DND-41 (cell line): Measurements from ENCODE around the gene DOCK8.

Source experiments
- ATAC-seq: fragments of 200-7000 bp; cut with Tn5 transposase; 3 replicates; pipeline ENCODE4 v1.9.1; 2021; ENCODE audit warnings: low read depth; ENCODE audit not compliant: insufficient read depth
- DNase-seq: peaks from one replicate; pipeline ENCODE4 v3.0.0-alpha.2; 2020
- H2AFZ ChIP-seq: 2 replicates; pipeline ENCODE4 v1.6.0; 2012; ENCODE audit warnings: low read depth, low read length
- H3K27ac ChIP-seq: 2 replicates; pipeline ENCODE4 v1.5.1; 2012; ENCODE audit warnings: low read length, inconsistent platforms
- H3K27me3 ChIP-seq: fragments of 200-600 bp; sonication (generic); 2 replicates; pipeline ENCODE4 v1.6.0; 2012; ENCODE audit warnings: low read length, mild to moderate bottlenecking, inconsistent platforms; ENCODE audit not compliant: insufficient read depth, poor library complexity
- H3K36me3 ChIP-seq: 2 replicates; pipeline ENCODE4 v1.5.1; 2012; ENCODE audit warnings: low read length, inconsistent platforms; ENCODE audit not compliant: insufficient read depth
- H3K4me1 ChIP-seq: 2 replicates; pipeline ENCODE4 v1.5.1; 2012; ENCODE audit warnings: mild to moderate bottlenecking, low read length; ENCODE audit not compliant: insufficient read depth
- H3K4me2 ChIP-seq: 2 replicates; pipeline ENCODE4 v1.6.0; 2012; ENCODE audit warnings: mild to moderate bottlenecking, moderate library complexity, low read length, inconsistent platforms; ENCODE audit not compliant: insufficient read depth
- H3K4me3 ChIP-seq, 2 experiments: fragments of 200-600 bp in 1 of 2; shearing (Covaris generic) in 1 of 2; 2 replicates each; pipeline ENCODE4 v1.5.1; 2012 to 2016; ENCODE audit warnings: inconsistent platforms in 2 of 2, low read length in 2 of 2, mild to moderate bottlenecking in 2 of 2, low read depth in 1 of 2, moderate library complexity in 1 of 2
- H3K79me2 ChIP-seq: 2 replicates; pipeline ENCODE4 v1.6.0; 2012; ENCODE audit warnings: low read length, inconsistent platforms; ENCODE audit not compliant: insufficient read depth
- H3K9ac ChIP-seq: 2 replicates; pipeline ENCODE4 v1.6.0; 2012; ENCODE audit warnings: low read depth, mild to moderate bottlenecking, inconsistent platforms, low read length, moderate library complexity
- H3K9me3 ChIP-seq: 2 replicates; pipeline ENCODE4 v1.5.1; 2012; ENCODE audit warnings: low read length, moderate library complexity, mild to moderate bottlenecking, inconsistent platforms; ENCODE audit not compliant: insufficient read depth, severe bottlenecking
- H4K20me1 ChIP-seq: 2 replicates; pipeline ENCODE4 v1.6.0; 2012; ENCODE audit warnings: low read length; ENCODE audit not compliant: insufficient read depth
- CTCF ChIP-seq: IDR thresholded peaks from 2 replicates; pipeline ENCODE4 v1.5.1; 2012; ENCODE audit warnings: borderline replicate concordance, low read length, moderate library complexity, mild to moderate bottlenecking; ENCODE audit not compliant: poor library complexity, severe bottlenecking; ENCODE audit errors: extremely low read depth
- EZH2 ChIP-seq: IDR thresholded peaks from 3 replicates; pipeline ENCODE4 v1.6.1; 2012; ENCODE audit warnings: borderline replicate concordance, low read depth, mild to moderate bottlenecking, moderate library complexity, low read length, inconsistent platforms; ENCODE audit not compliant: severe bottlenecking

DOCK8 gene

DNA sequence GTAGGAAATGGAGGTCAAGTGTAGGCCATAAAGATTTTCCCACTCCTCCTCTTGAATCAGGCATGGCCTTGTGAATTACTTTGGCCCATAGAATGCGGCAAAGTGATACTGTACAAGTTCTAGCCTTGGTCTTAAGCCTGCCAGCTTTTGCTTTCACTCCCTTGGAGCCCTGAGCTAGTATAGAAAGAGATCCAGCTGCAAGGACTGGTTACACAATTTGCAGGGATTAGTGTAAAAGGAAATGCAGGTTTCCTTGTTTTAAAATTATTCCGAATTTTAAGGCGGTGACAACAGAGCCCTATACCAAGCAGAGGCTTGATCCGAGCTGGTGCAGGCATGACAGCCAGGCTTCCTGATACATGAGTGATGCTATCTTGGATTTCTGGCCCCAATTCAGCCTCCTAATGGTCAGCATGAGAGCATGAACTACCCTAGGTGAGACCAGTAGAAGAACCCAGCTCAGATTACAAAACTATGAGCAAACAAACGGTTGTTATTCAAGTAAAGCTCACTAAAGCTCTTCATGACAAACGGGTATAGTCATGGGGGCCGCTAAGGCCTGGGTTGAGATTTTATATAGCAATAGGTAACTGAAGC lies 257.9 kb downstream of the DOCK8 start:
- DNase-seq (no peak), ATAC-seq (no peak)
- H2AFZ ChIP-seq, result no peak overlapping the region
- H4K20me1 ChIP-seq, result no peaks in the 10 kb centered on the region
- H3K27ac ChIP-seq, result no peak overlapping the region
- H3K36me3 ChIP-seq, result no peaks in the 10 kb centered on the region
- no peaks in the 10 kb centered on the region for H3K79me2 ChIP-seq
- TF ChIP-seq CTCF (no peak), EZH2 (no peak)
- peaks cover 27% of the 10 kb centered on the region for H3K4me1 ChIP-seq
- H3K27me3 ChIP-seq, result no peaks in the 10 kb centered on the region
- H3K9ac ChIP-seq, result no peak overlapping the region
- no peak overlapping the region for H3K4me2 ChIP-seq
- H3K4me3 ChIP-seq, result no peak overlapping the region
- no peaks in the 10 kb centered on the region for H3K9me3 ChIP-seq

DNA sequence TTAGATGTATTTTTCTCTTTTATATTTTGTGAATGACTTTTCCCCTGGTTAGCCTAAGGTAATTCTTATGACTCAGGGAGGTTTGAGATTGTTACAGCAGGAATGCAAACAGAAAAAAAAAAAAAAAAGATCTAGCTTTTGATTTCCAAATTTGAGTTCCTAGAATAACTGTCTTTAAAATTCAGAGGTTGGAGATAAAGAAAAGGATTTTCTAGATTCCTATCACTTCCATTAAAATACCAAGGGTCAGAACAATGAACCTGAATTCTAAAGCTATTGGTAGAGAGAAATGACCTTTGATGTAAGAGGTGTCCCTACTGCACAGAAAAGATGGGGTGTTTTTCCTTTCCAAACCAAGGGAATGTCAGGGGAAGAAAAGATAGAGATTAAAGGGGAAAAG lies 262.5 kb downstream of the DOCK8 start:
- Histone ChIP-seq H3K27me3 (no peaks in the 10 kb centered on the region), H3K4me3 (no peak overlapping the region), H3K79me2 (no peaks in the 10 kb centered on the region), H3K9ac (no peak overlapping the region), H3K9me3 (no peaks in the 10 kb centered on the region), H3K36me3 (no peaks in the 10 kb centered on the region), H3K4me1 (no peaks in the 10 kb centered on the region), H4K20me1 (no peaks in the 10 kb centered on the region), H3K27ac (no peak overlapping the region), H3K4me2 (no peak overlapping the region), H2AFZ (no peak overlapping the region)
- TF ChIP-seq EZH2, result no peak
- no peak for TF ChIP-seq CTCF
- DNase-seq (no peak), ATAC-seq (no peak)

DNA sequence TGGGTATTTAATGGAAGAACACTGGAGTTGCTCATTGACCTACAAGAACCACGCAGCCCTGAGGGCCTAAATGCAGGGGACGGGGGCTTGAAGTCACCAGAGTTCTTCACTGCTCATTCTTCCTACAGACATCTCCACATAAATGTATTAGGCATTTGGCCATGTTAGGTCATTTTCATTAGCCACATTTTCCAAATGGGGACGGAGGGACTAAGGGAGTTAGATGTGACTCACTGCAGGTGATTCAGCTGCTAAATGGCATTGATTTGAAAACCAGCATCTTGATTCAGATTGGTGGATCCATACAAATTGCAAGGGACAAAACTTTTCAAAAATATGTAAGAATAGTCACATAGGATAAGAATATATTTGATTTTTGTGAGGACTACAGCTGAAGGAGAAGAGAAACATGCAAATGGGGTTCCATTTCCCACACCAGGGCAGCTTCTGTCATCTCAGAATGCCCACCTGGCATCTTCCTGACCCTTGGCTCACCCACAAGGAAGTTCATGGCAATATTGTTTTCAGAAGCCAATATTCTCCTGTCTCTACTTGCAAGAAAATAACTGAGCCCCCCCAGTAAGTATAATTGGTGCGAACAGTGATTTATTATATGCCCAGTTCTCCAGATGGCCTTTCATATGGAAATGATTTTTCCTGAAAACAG lies 264.8 kb downstream of the DOCK8 start:
- H2AFZ ChIP-seq, result no peak overlapping the region

More for the DNA sequence above, 264.8 kb downstream of the DOCK8 start:
- ATAC-seq (no peak), DNase-seq (no peak)
- no peak for TF ChIP-seq CTCF
- TF ChIP-seq EZH2, result no peak
- Histone ChIP-seq H3K36me3 (no peaks in the 10 kb centered on the region), H3K9me3 (no peaks in the 10 kb centered on the region), H3K4me2 (no peak overlapping the region), H3K4me3 (no peak overlapping the region), H3K4me1 (no peaks in the 10 kb centered on the region), H3K79me2 (no peaks in the 10 kb centered on the region), H3K9ac (no peak overlapping the region), H4K20me1 (no peaks in the 10 kb centered on the region), H3K27ac (no peak overlapping the region), H3K27me3 (no peaks in the 10 kb centered on the region)
